ENCODE measurements around the gene SLC36A3.
A peak's percentile ranks its signal among the peaks of the same experiment; 100 is the strongest.
"Not testable (repeated sequence)": the region's sequence is repeated elsewhere in the genome, so short reads cannot be mapped to it uniquely, and the experiment has no call there.

The SLC36A3 gene

DNA sequence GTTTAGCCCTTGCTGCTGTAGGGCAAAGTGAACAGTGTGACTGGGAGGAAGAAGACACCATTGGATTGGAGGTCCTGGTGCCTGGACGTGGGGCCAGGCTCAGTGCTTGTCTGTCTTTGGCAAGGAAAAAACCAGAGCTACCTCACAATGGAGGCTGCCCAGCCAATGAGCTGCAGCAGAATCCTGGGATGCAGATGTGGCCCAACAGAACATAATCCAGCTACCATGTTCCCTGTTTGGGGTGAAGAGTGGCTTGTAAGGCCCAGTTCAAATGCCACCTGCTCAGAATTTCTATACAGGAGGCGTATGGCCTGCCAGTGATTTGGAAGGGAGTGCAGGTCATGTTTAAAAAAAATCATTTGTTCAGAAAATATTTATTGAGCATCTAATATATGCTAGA is at the start of gene SLC36A3:
SLC36A3 (minus strand) TSS at position 101 of the 400 bp plus-strand sequence. CDS start 412 bp downstream, outside the sequence.
- no peak for DNase-seq

DNA sequence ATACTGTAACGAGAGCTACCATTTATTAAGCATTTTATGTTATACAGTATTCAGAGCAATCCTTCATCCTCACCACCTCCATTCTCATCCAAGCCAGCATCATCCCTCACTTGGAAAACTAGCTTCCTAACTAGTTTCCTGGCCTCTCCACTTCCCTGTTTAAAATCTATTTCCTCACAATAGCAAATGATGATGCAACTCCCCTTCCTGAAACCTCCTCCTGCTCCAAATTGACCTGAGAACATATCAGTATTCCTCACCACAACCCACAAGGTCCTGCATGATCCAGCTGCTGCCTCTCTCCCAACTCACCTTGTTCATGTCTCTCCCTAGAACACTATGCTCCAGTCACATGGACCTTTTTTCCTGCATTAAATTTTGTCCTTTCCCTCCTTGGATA is 48.1 kb upstream of the SLC36A3 start:
- DNase-seq = no peak

DNA sequence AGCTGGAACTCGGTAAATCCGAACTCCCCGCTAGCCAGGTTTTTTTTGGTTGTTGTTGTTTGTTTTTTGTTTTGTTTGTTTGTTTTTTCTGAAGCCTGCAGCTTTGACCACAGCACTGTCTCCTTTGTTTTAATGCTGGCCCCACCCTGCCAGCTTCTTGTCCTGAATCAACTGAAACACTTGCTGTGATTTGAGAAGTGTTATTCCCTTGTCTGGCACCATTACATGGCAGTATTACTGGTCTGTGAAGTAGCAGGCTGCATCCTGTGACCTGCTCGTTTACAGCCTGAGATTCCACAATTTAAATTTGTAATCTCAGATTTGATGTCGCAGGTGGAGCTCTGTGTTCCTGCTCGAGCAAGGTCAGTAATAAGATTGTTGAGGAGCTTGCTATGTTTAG is 45.2 kb upstream of the SLC36A3 start:
- DNase-seq = no peak

DNA sequence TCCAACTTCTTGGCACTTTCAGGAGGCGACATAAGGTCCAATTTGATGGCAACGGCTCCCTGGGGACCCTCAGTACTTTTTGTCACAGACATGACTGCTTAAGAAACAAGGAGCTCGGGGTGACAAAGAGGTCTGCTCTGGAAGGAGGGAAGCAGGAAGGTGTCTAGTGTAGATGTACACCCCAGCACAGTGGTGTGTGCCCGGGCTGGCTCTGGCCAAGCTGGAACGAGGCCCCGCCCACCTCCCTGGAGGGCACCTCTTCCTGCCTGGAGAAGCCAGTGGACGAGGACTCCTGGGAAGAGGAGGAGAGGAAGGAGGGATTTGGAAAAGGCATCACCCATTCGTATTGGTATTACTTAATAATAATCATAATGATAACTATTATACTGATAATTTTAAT is 43.8 kb upstream of the SLC36A3 start, which contains the start of gene SLC36A2:
SLC36A2 (minus strand) TSS at position 191 of the 400 bp plus-strand sequence; CDS start at position 92, 99 bp downstream.
- no peak for DNase-seq

DNA sequence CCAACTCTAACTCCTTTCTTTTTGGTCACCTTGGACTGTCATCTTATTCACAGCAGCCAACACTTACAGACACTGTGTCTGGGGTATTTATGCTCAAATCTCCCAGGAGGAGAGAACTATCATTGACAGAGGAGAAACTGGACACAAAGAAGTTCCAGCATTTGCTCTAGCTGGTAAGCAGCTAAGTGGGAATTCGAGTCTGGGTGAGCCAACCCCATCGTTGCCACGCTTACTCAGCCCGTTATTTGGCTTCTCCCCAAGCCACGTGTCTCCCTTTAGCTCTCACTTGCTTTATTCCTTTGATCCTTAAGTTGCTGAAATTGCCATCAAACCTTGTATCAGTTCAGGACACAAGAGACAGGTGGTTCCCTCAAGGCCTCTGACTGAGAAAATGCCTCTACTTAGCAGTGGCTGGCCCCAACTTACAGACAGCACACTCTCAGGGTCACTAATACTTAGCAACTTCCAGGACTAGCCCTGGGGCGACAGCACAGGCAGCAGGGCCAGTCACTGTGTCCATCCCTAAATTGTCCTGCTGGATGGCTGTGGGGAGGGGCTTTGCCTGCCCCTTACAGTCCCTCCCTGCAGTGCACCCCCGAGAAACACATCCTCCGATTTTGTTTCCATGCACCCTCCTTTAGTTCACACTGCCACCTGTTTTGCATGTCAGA is 42.4 kb upstream of the SLC36A3 start:
- no peak for DNase-seq

DNA sequence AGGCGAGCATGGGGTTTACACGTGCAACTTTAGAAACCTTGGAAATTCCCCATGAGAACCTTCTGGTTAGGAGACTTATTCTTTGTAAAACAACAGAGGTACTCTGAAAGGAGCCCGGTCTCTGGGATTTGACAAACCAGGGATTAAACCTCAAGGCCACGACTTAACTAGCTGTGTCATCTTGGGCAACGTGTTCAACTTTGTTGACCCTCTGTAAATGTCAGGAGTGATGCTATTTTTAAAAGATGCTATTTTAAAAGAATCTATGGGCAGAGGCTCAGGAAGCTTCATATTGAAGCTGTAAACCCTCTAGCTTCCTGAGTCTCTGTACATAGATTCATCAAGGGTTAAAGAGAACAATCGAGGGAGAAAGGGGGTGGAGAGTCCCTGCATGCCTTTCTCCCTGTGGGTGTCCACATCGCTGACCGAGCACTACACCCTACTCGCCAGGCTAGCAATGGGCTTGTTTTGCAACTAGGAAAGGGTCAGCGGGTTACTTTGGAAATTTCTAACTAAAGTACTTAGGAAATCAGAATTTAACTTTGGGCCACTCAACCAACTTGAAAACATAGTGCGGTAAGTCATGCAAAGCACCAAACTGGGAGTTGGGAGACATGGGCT is 41.7 kb upstream of the SLC36A3 start:
- DNase-seq = no peak

DNA sequence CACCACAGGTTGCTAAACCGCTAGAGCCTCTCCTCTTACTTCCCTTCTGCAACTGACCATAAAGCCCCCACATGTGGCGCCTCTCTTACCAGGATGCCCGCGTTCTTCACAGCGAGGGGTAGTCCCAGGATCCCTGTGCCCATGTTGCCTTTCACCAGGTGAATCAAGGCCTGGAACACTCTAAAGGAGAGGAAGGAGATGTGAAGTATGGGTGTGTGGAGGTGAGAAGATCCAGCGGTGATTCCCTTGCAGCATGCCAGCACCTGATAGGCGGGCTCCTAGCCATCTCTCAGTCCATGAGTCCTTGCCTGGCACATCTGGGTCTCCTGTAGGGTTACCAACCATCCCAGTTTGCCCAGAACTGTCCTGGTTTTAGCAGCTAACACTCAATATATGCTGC is 40.5 kb upstream of the SLC36A3 start:
- DNase-seq = no peak

DNA sequence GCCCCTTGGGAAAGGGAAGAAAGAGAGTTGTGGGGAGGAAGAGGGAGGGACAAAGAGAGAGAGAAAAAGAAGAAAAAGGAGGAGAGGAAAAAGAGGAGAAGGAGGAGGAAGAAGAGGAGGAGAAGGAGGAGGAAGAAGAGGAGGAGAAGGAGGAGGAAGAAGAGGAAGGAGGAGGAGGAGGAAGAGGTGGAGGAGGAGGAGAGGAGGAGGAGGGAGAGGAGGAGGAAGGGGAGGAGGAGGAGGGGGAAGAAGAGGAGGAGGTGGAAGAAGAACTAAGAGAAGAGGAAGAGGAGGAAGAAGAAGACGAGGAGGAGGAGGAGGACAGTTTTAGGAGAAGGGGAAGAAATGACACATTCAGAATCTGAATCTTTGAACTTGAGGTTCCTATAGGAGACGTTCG is 36.4 kb upstream of the SLC36A3 start:
- DNase-seq = no peak

DNA sequence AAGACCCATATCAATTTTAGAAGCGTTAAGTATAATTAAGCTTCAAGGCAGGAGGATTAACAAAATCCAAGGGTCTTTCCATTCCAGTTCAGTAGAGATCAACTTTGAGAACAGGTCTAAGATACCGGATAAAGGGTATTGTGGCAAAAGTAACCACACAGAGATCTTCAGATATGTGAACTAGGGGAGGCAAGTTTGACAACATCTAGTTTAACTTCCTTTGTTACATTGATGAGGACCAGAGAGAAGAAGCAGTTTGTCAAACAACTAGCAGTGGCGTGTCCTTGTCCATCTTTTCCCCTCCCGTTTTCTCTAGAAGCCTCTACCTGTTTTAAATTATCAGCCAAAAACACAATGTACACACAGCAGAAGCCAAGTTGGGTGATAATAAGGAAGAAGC is 35.2 kb upstream of the SLC36A3 start:
- DNase-seq = no peak

DNA sequence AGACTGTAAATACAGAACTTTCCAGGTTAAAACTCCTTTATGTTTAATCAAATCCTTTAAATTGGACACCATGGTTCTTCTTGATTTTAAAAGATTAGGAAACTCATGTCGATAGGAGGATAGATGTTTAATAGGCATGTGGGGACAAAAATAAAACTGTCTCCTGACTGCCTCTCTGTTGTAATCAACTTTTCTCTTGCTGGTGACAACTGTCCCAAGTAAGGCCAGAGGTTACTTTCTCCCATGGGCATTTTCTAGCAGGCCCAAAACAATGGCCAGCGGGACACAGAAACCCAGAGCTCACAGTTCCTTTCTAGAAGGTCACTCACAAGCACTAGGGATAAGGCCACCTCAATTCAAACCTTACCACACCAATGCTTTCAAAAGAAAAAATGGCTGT is 29.3 kb upstream of the SLC36A3 start:
- DNase-seq = no peak

DNA sequence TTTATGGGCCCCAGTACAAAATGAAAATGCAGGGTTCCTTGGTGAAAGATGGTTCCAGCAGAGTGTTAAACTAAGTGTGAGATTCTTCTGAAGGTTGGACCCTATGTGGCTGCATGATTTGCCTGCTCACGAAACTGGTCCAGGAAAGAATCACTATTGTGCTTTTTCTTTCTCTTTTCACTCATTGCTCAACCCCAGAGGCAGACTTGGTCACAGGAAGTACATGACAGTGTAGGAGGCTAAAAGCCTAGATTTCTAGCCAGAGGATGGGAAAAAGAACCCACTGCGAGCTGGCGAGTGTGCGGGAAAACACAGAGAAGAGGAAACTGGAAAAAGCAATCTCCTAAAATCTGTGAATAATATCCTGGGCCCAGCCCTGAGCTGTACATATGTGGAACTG is 25.2 kb upstream of the SLC36A3 start:
- DNase-seq = no peak

DNA sequence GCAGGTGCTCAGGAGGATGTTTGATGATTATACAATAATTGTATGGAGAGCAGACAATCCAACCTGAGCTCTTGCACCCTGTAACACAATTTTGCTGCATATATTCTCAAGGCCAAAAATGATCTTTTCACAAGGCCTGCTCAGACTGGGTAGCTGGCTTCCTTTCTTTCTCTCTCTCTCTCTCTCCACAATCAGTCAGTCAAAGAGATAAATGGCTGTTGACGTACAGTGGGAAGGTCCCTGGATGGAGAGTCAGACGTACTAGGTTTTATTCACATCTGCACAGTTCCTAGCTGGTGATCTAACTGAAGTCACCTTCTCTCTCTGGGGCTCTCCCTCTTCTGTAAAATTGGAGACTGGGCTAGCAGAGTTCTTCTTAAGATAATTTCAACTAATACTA is 24.0 kb upstream of the SLC36A3 start:
- DNase-seq = no peak

DNA sequence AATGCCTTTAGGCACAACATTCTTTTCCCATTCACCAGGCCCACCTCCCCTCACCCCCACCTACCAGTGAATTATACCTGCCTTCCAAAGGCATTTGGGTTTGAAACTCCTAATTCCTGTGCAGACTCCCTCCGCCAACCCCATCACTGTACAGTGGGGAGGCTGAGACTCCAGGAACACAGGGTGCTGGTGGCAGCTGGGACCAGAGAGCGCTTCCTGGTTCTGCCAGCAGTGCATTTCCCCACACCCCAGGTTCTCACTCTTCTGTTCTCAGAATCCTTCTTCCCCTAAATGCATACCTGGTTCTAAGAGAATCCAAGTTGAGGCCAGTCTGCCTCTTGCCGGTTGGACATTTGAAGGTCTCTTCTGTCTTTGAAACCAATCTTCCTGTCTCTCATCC is 22.7 kb upstream of the SLC36A3 start:
- no peak for DNase-seq

DNA sequence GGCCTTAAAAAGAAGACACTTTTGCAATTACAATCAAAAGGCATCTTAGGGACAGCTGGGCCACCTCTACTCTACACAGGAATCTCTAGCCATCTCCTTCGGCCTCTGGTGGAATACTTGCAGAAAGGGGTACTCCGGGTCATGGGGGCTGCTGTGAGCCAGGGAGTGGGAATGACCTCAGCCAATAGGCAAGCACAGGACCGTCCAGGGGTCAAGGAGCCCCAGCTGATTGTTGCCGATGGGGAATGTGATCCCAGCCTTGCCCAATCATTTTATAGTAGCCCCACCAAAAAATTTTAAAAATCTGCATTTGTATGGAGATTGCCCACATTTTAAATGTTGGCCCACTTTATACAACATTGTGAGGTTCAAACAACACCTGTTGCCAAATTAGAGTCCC is 16.9 kb upstream of the SLC36A3 start:
- DNase-seq = no peak

DNA sequence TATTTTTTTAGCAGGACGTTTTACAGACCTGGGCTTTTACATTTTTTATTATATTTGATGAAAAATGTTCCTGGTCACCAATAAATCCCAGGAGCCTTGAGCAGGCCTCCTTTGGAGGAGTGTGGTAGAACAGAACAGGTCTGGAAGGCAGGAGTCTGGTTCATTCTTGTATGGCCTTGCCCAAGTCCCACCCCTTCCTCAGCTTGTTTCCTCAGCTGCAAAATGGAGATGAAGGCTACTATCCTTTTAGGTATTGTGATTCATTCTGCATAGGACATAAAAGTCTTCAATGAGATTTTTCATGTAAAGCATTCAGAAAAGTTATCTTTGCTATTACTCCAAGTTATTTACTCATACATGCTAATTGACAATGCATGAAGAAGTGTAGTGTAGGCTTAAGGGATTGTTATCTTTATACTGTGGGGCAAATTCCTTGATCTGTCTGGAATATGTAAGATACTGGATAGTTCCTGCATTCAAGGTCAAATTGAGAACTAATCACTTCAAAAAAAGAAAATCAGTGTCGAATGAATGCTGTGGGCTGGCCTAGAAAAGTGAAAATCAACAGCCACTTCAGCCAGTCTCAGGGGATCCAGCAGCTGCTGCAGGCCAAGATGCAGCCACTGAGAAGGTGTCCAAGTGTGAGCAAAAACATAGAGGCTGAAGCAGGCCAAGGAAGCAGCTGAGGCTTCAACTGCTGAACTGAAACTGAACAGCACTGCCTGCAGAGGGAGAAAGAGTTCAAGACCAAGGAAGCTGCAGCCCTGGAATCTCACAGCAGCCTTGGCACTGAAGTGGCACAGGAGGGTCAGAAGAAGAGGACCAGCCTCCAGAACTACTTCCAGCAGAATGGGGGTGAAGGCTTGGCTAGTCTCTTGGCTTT is 15.5 kb upstream of the SLC36A3 start:
- DNase-seq = peak; percentile 32

DNA sequence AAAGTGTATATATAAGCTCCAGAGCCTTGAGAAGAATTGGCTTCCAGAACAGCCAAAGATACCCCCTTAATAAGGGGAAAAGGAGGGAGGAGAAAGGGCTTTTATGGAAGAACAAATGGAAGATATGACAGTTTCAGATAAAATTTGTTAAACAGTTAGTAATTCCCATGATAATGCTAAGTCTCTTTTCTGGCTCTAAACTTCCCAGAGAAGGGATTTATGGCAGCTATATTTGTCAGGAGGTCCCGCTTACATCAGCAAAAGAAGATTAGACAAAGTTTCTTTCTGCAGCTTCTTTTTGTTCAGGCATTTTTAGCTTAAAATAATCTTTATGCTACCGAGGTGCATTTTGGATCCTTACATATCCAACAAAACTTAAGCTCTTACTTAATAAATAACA is 14.3 kb upstream of the SLC36A3 start:
- DNase-seq = no peak

DNA sequence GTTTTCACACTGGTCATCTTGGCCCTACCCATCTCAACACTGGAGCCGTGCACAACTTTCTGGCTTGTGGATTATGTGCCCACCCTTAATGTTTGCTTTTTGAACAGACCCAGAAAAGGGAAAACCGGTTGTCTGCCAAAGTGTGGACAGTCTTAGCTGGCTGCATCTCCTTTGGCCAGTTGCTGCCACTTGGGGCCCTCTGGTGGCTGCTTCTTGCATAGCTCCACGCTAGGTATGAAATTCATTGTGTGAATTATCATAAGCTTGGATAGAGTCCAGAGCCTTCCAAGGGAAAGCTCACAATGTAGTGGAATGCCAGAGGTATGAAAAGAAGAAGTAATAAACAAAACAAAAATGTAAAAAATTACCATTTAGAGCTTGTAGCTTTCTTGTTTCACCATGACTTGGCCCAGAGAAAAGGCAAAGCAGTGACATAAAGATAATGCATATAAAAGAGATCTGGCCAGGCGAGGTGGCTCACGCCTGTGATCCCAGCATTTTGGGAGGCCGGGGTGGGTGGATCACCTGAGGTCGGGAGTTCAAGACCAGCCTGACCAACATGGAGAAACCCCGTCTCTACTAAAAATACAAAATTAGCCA is 12.5 kb upstream of the SLC36A3 start:
- DNase-seq = peak; percentile 74

DNA sequence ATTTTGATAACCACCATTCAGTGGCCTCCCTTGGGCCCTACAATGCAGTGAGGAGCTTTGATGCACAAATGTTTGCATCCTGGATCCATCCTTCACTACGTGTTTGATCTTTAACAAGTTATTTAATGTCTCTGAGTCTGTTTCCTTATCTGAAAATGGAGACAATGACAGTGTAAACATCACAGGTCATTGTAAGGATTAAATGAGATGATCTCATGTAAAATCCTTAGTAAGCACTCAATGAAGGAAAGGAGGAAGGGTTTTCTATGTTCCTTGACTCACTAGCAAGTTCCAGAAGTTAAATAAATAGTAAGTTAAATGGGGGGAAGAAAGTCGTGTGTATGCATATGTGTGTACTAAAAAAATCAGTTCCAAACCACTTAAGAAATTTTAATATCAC is 9.8 kb upstream of the SLC36A3 start:
- no peak for DNase-seq

DNA sequence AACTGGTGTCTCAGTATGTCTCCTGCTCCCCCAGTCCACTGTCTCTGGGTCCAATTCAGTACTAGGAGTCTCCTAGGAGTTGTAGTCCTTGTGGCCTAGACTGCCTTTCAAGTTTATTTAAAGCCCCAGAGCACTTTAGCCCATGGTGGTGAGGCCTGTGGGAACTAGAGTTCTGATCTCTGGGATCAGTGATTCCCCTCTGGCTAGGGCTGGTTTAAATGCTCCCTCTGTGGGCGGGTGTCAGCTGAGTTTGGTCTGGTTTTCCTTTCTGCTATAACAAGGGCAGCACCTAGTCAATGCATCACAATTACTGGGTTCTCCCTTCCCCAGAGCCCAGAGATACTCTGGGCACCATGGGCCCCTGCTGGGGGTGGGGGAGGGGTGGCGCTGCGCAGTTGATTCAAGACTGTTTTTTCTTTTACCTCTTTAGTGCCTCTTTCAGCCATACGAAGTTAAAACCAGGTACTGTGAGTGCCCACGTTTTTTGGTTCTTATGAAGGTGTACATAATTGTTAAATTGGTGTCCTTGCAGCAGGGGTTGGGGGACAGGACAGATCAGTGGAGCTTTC is 9.3 kb upstream of the SLC36A3 start:
- no peak for DNase-seq

DNA sequence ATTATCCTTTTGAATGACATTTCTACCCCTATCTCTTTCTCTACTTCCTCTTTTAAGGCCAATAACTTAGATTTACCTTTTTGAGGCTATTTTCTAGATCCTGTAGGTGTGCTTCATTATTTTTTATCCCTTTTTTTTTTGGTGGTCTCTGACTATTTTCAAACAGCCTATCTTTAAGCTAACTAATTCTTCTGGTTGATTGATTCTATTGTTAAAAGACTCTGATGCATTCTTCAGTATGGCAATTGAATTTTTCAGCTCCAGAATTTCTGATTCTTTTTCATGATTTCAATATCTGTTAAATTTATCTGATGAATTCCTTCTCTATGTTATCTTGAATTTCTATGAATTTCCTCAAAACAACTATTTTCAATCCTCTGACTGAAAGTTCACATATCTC is 7.4 kb upstream of the SLC36A3 start:
- no peak for DNase-seq

DNA sequence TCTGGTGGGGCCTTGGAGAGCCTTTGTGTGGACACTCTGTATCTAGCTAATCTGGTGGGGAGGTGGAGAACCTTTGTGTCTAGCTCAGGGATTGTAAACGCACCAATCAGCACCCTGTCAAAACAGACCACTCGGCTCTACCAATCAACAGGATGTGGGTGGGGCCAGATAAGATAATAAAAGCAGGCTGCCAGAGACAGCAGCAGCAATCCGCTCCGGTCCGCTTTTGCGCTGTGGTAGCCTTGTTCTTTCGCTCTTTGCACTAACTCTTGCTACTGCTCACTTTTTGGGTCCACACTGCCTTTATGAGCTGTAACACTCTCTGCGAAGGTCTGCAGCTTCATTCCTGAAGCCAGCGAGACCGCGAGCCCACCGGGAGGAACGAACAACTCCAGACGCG is 6.3 kb upstream of the SLC36A3 start:
- DNase-seq = not testable (repeated sequence)

DNA sequence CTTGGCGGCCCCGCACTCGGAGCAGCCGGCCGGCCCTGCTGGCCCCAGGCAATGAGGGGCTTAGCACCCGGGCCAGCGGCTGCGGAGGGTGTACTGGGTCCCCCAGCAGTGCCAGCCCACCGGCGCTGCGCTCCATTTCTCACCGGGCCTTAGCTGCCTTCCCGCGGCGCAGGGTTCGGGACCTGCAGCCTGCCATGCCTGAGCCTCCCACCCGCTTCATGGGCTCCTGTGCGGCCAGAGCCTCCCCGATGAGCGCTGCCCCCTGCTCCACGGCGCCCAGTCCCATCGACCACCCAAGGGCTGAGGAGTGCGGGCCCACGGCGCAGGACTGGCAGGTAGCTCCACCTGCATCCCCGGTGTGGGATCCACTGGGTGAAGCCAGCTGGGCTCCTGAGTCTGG is 5.7 kb upstream of the SLC36A3 start:
- DNase-seq = not testable (repeated sequence)
